DND-41 (cell line): ENCODE measurements around the gene SHQ1.

Experiments used
- EZH2 ChIP-seq: IDR thresholded peaks from 3 replicates; pipeline ENCODE4 v1.6.1; 2012; ENCODE audit warnings: borderline replicate concordance, low read depth, mild to moderate bottlenecking, moderate library complexity, low read length, inconsistent platforms; ENCODE audit not compliant: severe bottlenecking
- TF ChIP-seq, protein P1 (sequence below): IDR thresholded peaks from 2 replicates; pipeline ENCODE4 v1.5.1; 2012; ENCODE audit warnings: borderline replicate concordance, low read length, moderate library complexity, mild to moderate bottlenecking; ENCODE audit not compliant: poor library complexity, severe bottlenecking; ENCODE audit errors: extremely low read depth

DNA sequence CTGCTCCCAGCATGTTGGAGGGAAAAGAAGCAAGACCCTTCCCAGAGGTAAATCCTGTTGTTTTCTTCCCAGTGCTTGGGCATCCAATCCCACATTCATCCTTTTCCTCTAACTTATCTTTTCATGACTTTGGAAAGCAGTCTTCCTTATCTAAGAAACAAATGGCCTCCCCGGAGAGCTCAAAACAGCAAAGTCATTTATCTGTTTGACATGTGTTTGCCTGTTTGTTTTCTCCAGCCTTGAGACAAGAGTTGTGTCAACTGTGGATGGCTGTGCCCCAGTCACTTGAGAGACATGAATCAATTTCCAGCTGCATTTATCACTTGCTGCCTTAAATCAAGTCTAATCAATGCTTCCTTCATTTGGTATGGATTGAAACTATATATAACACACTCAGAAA is 103.9 kb downstream of the SHQ1 start:
- TF ChIP-seq, protein P1, sequence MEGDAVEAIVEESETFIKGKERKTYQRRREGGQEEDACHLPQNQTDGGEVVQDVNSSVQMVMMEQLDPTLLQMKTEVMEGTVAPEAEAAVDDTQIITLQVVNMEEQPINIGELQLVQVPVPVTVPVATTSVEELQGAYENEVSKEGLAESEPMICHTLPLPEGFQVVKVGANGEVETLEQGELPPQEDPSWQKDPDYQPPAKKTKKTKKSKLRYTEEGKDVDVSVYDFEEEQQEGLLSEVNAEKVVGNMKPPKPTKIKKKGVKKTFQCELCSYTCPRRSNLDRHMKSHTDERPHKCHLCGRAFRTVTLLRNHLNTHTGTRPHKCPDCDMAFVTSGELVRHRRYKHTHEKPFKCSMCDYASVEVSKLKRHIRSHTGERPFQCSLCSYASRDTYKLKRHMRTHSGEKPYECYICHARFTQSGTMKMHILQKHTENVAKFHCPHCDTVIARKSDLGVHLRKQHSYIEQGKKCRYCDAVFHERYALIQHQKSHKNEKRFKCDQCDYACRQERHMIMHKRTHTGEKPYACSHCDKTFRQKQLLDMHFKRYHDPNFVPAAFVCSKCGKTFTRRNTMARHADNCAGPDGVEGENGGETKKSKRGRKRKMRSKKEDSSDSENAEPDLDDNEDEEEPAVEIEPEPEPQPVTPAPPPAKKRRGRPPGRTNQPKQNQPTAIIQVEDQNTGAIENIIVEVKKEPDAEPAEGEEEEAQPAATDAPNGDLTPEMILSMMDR = no peak
- no peak for TF ChIP-seq EZH2
